C4-2B (cell line): ENCODE data around the gene VSIG8.

Experiments used
- CTCF ChIP-seq: fragments of 450-650 bp; conservative IDR thresholded peaks from 2 replicates; pipeline ENCODE4 v1.5.1; 2017; ENCODE audit warnings: mild to moderate bottlenecking
- ZFX ChIP-seq: fragments of 450-650 bp; IDR thresholded peaks from 2 replicates; pipeline ENCODE4 v1.6.1; 2017

GRCh38 chr1:159898527-159898926 lies 36.1 kb upstream of the VSIG8 start:
- TF ChIP-seq CTCF, result no peak
- TF ChIP-seq ZFX, result no peak
